OCI-LY1 (cell line): ENCODE measurements around the gene SLIT3.

ENCODE experiments used
- H2AFZ ChIP-seq: fragments of 200-600 bp; sonication (generic), shearing (Covaris generic); 2 replicates; pipeline ENCODE4 v1.6.0; 2014; ENCODE audit warnings: antibody characterized with exemption, mild to moderate bottlenecking, low read length
- H3F3A ChIP-seq: fragments of 200-600 bp; sonication (generic), shearing (Covaris generic); 2 replicates; pipeline ENCODE4 v1.6.0; 2014; ENCODE audit warnings: mild to moderate bottlenecking, antibody characterized with exemption, low read length, moderate library complexity; ENCODE audit not compliant: insufficient read depth
- H3K27ac ChIP-seq: fragments of 200-600 bp; sonication (generic); 2 replicates; pipeline ENCODE4 v1.5.1; 2014; ENCODE audit warnings: low read length, mixed run types, mild to moderate bottlenecking, low read depth; ENCODE audit not compliant: poor library complexity, severe bottlenecking
- H3K27me3 ChIP-seq: fragments of 200-600 bp; sonication (generic); 2 replicates; pipeline ENCODE4 v1.6.0; 2014; ENCODE audit warnings: antibody characterized with exemption, mild to moderate bottlenecking, low read length, moderate library complexity; ENCODE audit not compliant: insufficient read depth
- H3K36me3 ChIP-seq: fragments of 200-600 bp; sonication (generic); 2 replicates; pipeline ENCODE4 v1.6.1; 2014; ENCODE audit warnings: mild to moderate bottlenecking, antibody characterized with exemption, low read length, moderate library complexity, mixed read lengths; ENCODE audit not compliant: insufficient read depth
- H3K4me1 ChIP-seq: fragments of 200-600 bp; sonication (generic); 2 replicates; pipeline ENCODE4 v1.5.1; 2014; ENCODE audit warnings: mild to moderate bottlenecking, low read length, moderate library complexity; ENCODE audit not compliant: insufficient read depth, severe bottlenecking
- H3K4me2 ChIP-seq: fragments of 200-600 bp; sonication (generic), shearing (Covaris generic); 2 replicates; pipeline ENCODE4 v1.6.1; 2014; ENCODE audit warnings: low read length
- H3K4me3 ChIP-seq: fragments of 200-600 bp; sonication (generic); 2 replicates; pipeline ENCODE4 v1.5.1; 2014; ENCODE audit warnings: low read length, low read depth, mild to moderate bottlenecking, mixed read lengths; ENCODE audit not compliant: poor library complexity, severe bottlenecking
- H3K79me2 ChIP-seq: fragments of 200-600 bp; shearing (Covaris generic); 2 replicates; pipeline ENCODE4 v1.6.1; 2016; ENCODE audit warnings: mixed run types, low read length, mixed read lengths; ENCODE audit not compliant: insufficient read depth
- H3K9ac ChIP-seq: fragments of 200-600 bp; sonication (generic), shearing (Covaris generic); 2 replicates; pipeline ENCODE4 v1.6.1; 2014; ENCODE audit warnings: mild to moderate bottlenecking, low read length, mixed read lengths
- H3K9me2 ChIP-seq: fragments of 200-600 bp; sonication (generic), shearing (Covaris generic); 2 replicates; pipeline ENCODE4 v1.6.1; 2014; ENCODE audit warnings: low read depth, mild to moderate bottlenecking, low read length, mixed read lengths
- H3K9me3 ChIP-seq: fragments of 200-600 bp; shearing (Covaris generic); 2 replicates; pipeline ENCODE4 v1.6.1; 2014; ENCODE audit warnings: low read length, mixed read lengths
- H4K20me1 ChIP-seq: fragments of 200-600 bp; sonication (generic), shearing (Covaris generic); 2 replicates; pipeline ENCODE4 v1.6.0; 2016; ENCODE audit warnings: mild to moderate bottlenecking, low read length; ENCODE audit not compliant: insufficient read depth
- CTCF ChIP-seq: fragments of 200-600 bp; sonication (generic), shearing (Covaris generic); IDR thresholded peaks from 2 replicates; pipeline ENCODE4 v1.5.1; 2017; ENCODE audit warnings: mild to moderate bottlenecking, antibody characterized with exemption, low read length, moderate library complexity, mixed read lengths
- EZH2 ChIP-seq: fragments of 200-600 bp; sonication (generic), shearing (Covaris generic); IDR thresholded peaks from 2 replicates; pipeline ENCODE4 v1.8.0; 2017; ENCODE audit warnings: borderline replicate concordance, mixed run types, mild to moderate bottlenecking, antibody characterized with exemption, low read length, moderate library complexity, mixed read lengths

The SLIT3 gene

GRCh38 chr5:168721966-168722365, 579.0 kb downstream of the SLIT3 start:
- H3K36me3 ChIP-seq: no peaks in the 10 kb centered on the region
- no peaks in the 10 kb centered on the region for H3K79me2 ChIP-seq
- TF ChIP-seq EZH2: no peak
- TF ChIP-seq CTCF: no peak
- no peak overlapping the region for H2AFZ ChIP-seq
- H3K4me1 ChIP-seq: no peaks in the 10 kb centered on the region
- no peaks in the 10 kb centered on the region for H3F3A ChIP-seq
- no peak overlapping the region for H3K9ac ChIP-seq
- H3K4me2 ChIP-seq: no peak overlapping the region
- no peak overlapping the region for H3K27ac ChIP-seq
- H3K4me3 ChIP-seq: no peak overlapping the region
- no peaks in the 10 kb centered on the region for H3K9me3 ChIP-seq
- no peaks in the 10 kb centered on the region for H3K9me2 ChIP-seq
- H3K27me3 ChIP-seq: no peaks in the 10 kb centered on the region
- H4K20me1 ChIP-seq: no peaks in the 10 kb centered on the region

- H3K4me1 ChIP-seq: no peaks in the 10 kb centered on the region
- H3K27me3 ChIP-seq: no peaks in the 10 kb centered on the region
- H3K4me3 ChIP-seq: no peak overlapping the region
- H4K20me1 ChIP-seq: no peaks in the 10 kb centered on the region
- no peaks in the 10 kb centered on the region for H3K9me3 ChIP-seq
- H3K9me2 ChIP-seq: no peaks in the 10 kb centered on the region
- H2AFZ ChIP-seq: no peak overlapping the region
- no peaks in the 10 kb centered on the region for H3K36me3 ChIP-seq
- H3K9ac ChIP-seq: no peak overlapping the region
- no peaks in the 10 kb centered on the region for H3K79me2 ChIP-seq
- no peak overlapping the region for H3K27ac ChIP-seq
- TF ChIP-seq CTCF (no peak), EZH2 (no peak)
- H3F3A ChIP-seq: no peaks in the 10 kb centered on the region
- H3K4me2 ChIP-seq: no peak overlapping the region
Observed at GRCh38 chr5:168721002-168721753, 579.8 kb downstream of the SLIT3 start.

GRCh38 chr5:168720575-168720974, 580.4 kb downstream of the SLIT3 start:
- H2AFZ ChIP-seq: no peak overlapping the region
- no peaks in the 10 kb centered on the region for H3K4me1 ChIP-seq
- H4K20me1 ChIP-seq: no peaks in the 10 kb centered on the region
- no peaks in the 10 kb centered on the region for H3K9me2 ChIP-seq
- no peaks in the 10 kb centered on the region for H3K9me3 ChIP-seq
- H3K79me2 ChIP-seq: no peaks in the 10 kb centered on the region
- no peak overlapping the region for H3K4me2 ChIP-seq
- no peak overlapping the region for H3K27ac ChIP-seq
- no peaks in the 10 kb centered on the region for H3K27me3 ChIP-seq
- no peaks in the 10 kb centered on the region for H3F3A ChIP-seq
- H3K36me3 ChIP-seq: no peaks in the 10 kb centered on the region
- no peak overlapping the region for H3K4me3 ChIP-seq
- TF ChIP-seq EZH2: no peak
- TF ChIP-seq CTCF: no peak
- H3K9ac ChIP-seq: no peak overlapping the region
